ENCODE results near the gene GDPD5. TPM values are rescaled to one million over a fixed set of nuclear protein-coding genes. Genes with fewer than 3 reads are reported as not detected.

GDPD5 gene
- total and polyA plus RNA-seq, 9 of the 15 experiments (the other 6 are each of a cell fraction or from before 2014, with no cell fraction given), result 0.32 to 27.3 (median 8.0) TPM

DNA sequence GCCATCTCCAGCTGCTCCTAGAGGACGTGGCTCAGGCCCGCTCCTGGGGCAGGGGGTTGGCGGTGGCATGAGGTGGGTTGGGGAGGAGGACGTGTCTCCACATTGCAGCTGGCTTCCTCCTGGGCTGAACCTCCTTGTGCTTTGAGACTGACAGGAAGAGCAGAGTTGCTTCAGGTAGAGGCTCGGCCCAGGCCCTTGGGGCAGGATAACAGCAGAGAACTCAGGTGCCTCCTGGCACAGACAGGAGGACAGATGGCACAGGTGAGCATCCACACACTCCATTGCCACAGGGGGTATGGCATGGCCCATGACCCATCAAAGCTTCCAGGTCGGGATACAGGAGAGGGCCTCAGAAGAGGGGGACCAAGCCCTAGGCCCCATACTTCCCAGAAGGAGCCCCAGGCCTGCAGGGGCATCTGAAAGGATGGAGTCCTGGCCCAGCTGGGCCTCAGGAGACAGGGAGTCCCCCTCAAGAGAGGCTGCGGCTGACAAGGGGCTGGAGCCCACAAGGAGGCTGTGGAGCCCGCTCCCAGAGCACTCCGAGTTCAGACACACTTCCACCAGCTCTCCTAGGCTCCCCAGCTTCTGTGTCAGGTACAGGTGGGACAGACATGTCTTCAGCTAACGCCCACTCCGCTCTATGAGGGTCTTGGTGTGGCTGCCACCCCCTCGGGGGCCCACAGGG, 90.7 kb downstream of the GDPD5 start:
- no TSS peak for BruUV-seq (replicated peaks)
- in situ Hi-C loops (cut with MboI), result loop anchor here (25.0 kb wide), 1 partner anchor 427 kb away; no protein-coding TSS in a partner anchor
- 44% methylated on average over 11 of the region's 12 CpGs for WGBS (ENCODE audit: insufficient coverage, low coverage, missing lambda C conversion rate)

More for the DNA sequence above, 90.7 kb downstream of the GDPD5 start:
- Histone ChIP-seq H3K9me3 (replicated peaks; ENCODE audit: control insufficient read depth, insufficient read depth, low read depth, low read length) (no peaks in the 10 kb centered on the region), H3K4me1 (replicated peaks in 1 of 2; ENCODE audit: control insufficient read depth in 2 of 2, insufficient read depth in 2 of 2, low read length in 2 of 2) (peaks cover 0 to 20% of the 10 kb centered on the region in 2 experiments; a peak in 3 of 5 replicates), H3K27me3 (ENCODE audit: control insufficient read depth in 2 of 2, insufficient read depth in 2 of 2, low read length in 2 of 2) (peaks cover 4 to 22% of the 10 kb centered on the region in 2 experiments; a peak in 4 of 5 replicates), H3K9me1 (ENCODE audit: control insufficient read depth, insufficient read depth, low read length) (no peaks in the 10 kb centered on the region), H3K27ac (ENCODE audit: extremely low read depth, low read depth, low read length) (no peak overlapping the region), H4K20me1 (replicated peaks; ENCODE audit: control insufficient read depth, insufficient read depth, low read length) (no peaks in the 10 kb centered on the region), H3K4me3 (no peak overlapping the region), H2AFZ (ENCODE audit: low read depth, low read length) (no peak overlapping the region), H3K36me3 (ENCODE audit: control insufficient read depth, insufficient read depth, low read length) (no peaks in the 10 kb centered on the region), H3K4me2 (ENCODE audit: insufficient read depth, low read length) (no peak overlapping the region), H3K9ac (ENCODE audit: insufficient read depth in 1 of 2, low read depth in 2 of 2, low read length in 2 of 2) (peak overlapping the region in 1 of 2 experiments; percentile 12; a peak in 1 of 4 replicates), H3K79me2 (ENCODE audit: control insufficient read depth, insufficient read depth, low read length) (no peaks in the 10 kb centered on the region)
- TF ChIP-seq PREB (CRISPR knock-in tag; IDR thresholded peaks at IDR 0.05), result no peak
- no peak for TF ChIP-seq SIX5 (IDR thresholded peaks at IDR 0.05; ENCODE audit: borderline replicate concordance in 1 of 2, insufficient read depth in 1 of 2, low read depth in 1 of 2, low read length in 2 of 2)
- no peak for TF ChIP-seq THRAP3 (IDR thresholded peaks at IDR 0.05; ENCODE audit: borderline replicate concordance)
- TF ChIP-seq, protein P1, sequence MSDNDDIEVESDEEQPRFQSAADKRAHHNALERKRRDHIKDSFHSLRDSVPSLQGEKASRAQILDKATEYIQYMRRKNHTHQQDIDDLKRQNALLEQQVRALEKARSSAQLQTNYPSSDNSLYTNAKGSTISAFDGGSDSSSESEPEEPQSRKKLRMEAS (CRISPR knock-in tag; IDR thresholded peaks at IDR 0.05), result no peak
- no peak for TF ChIP-seq SRF (CRISPR knock-in tag; IDR thresholded peaks at IDR 0.05)
- no peak for TF ChIP-seq SMAD4 (CRISPR knock-in tag; conservative IDR thresholded peaks at IDR 0.05)
- TF ChIP-seq CBX1 (IDR thresholded peaks at IDR 0.05; ENCODE audit: low read depth), result no peak
- no peak for TF ChIP-seq L3MBTL2 (IDR thresholded peaks at IDR 0.05)
- no peak for TF ChIP-seq FOXP1 (CRISPR knock-in tag; IDR thresholded peaks at IDR 0.05)
- TF ChIP-seq ZNF764 (CRISPR knock-in tag; IDR thresholded peaks at IDR 0.05; ENCODE audit: low read depth), result no peak
- no peak for TF ChIP-seq SAFB (IDR thresholded peaks at IDR 0.05; ENCODE audit: borderline replicate concordance, low read depth, low read length)
- no peak for TF ChIP-seq MAFG (tag; conservative IDR thresholded peaks at IDR 0.05)
- no peak for TF ChIP-seq TCF7 (IDR thresholded peaks at IDR 0.05; ENCODE audit: borderline replicate concordance)
- FAIRE-seq (no peak), ATAC-seq (no peak), DNase-seq (ENCODE audit: extremely low read depth in 1 of 4, low spot score in 3 of 4) (no peak)
- intact Hi-C loops (cut with micrococcal nuclease), result no loop called here
- ChIA-PET POLR2A (interaction anchor here (0.6 to 2.1 kb wide), 4 partner anchors 12 to 85 kb away, joined by 3 to 16 read pairs (median 6); no protein-coding TSS in a partner anchor), CTCF (ENCODE audit: low intra/inter-chr PET ratio) (no interaction called here)
